Upper lobe of left lung (tissue), 6 donors: ENCODE results near the gene DLGAP1. TPM values are rescaled to one million over a fixed set of nuclear protein-coding genes. Genes with fewer than 3 reads are reported as not detected.

ENCODE experiments used
- ATAC-seq, 2 donors: fragments of 200-7000 bp; cut with Tn5 transposase; one replicate each; pipeline ENCODE4 v1.9.1; 2022; ENCODE audit warnings: mild to moderate bottlenecking in 2 of 2, moderate library complexity in 2 of 2; ENCODE audit not compliant: low FRiP score in 2 of 2
- DNase-seq, 2 donors: peaks; one replicate each; pipeline ENCODE4 v3.0.0-alpha.2; 2019 to 2020
- H3K27ac ChIP-seq, 4 donors: fragments of 200-600 bp; sonication (generic); one replicate each; pipeline ENCODE4 v1.5.1; 2016 to 2019
- H3K27me3 ChIP-seq, 4 donors: fragments of 200-600 bp; sonication (generic); one replicate each; pipeline ENCODE4 v1.5.1; 2017 to 2019
- H3K36me3 ChIP-seq, 4 donors: fragments of 200-600 bp; sonication (generic); one replicate each; pipeline ENCODE4 v1.5.1; 2016 to 2019
- H3K4me1 ChIP-seq, 4 donors: fragments of 200-600 bp; sonication (generic); one replicate each; pipeline ENCODE4 v1.5.1; 2018 to 2019
- H3K4me3 ChIP-seq, 4 donors: fragments of 200-600 bp; sonication (generic); one replicate each; pipeline ENCODE4 v1.5.1; 2017 to 2019; ENCODE audit warnings: mild to moderate bottlenecking in 2 of 4, moderate library complexity in 1 of 4
- H3K9me3 ChIP-seq, 4 donors: fragments of 200-600 bp; sonication (generic); one replicate each; pipeline ENCODE4 v1.5.1; 2018 to 2019
- CTCF ChIP-seq, 6 experiments: fragments of 450-650 bp in 4 of 6; fragments of 200-600 bp in 2 of 6; sonication (generic) in 2 of 6; IDR thresholded peaks; one replicate each; pipeline ENCODE4 v1.5.1; 2016 to 2019; ENCODE audit warnings: antibody characterized with exemption in 6 of 6
- EP300 ChIP-seq, 4 donors: sonication (generic); formaldehyde crosslinking; IDR thresholded peaks; one replicate each; pipeline ENCODE4 v1.5.1; 2017; ENCODE audit warnings: antibody characterized with exemption in 4 of 4, control low read depth in 2 of 4
- POLR2A ChIP-seq, 4 donors: fragments of 450-650 bp; IDR thresholded peaks; one replicate each; pipeline ENCODE4 v1.5.1; 2016 to 2017; ENCODE audit warnings: antibody characterized with exemption in 4 of 4, mild to moderate bottlenecking in 2 of 4
- POLR2AphosphoS5 ChIP-seq, 2 donors: sonication (generic); formaldehyde crosslinking; IDR thresholded peaks; one replicate each; pipeline ENCODE4 v1.5.1; 2017; ENCODE audit warnings: antibody characterized with exemption in 2 of 2
- WGBS, 2 donors: methylation state at CpG; one replicate each; pipeline ENCODE4 v1.1.5; 2017 to 2018; 5-methylcytosine and 5-hydroxymethylcytosine counted together
- total RNA-seq, 6 donors: library from RNA; depleted of rRNA in 4 of 6; stranded (reverse); fragments of >200 nt in 4 of 6; gene quantifications; one replicate each; pipeline versions ENCODE4 v1.1.0 to v1.2.1, GENCODE V29; 2016 to 2021
- donor health status: DM: no; HTN: no; CAD: no; lungs with moderate emphysema.
- donor health status: DM: no; HTN: yes; CAD: no; lungs with severe emphysema.

DLGAP1 gene
- total RNA-seq, 6 donors from 2014 or later: 2.1 to 4.6 (median 3.6) TPM

GRCh38 chr18:3544537-3544936 is 910.6 kb downstream of the DLGAP1 start:
- H3K36me3 ChIP-seq: no peaks in the 10 kb centered on the region
- ATAC-seq (no peak), DNase-seq (no peak)

GRCh38 chr18:3541549-3542386 is 913.3 kb downstream of the DLGAP1 start:
- DNase-seq: no peak
- Histone ChIP-seq H3K27me3 (no peaks in the 10 kb centered on the region), H3K4me3 (no peak overlapping the region), H3K4me1 (peaks cover 0 to 4% (median 0%) of the 10 kb centered on the region in 4 donors), H3K36me3 (no peaks in the 10 kb centered on the region), H3K9me3 (no peaks in the 10 kb centered on the region), H3K27ac (no peak overlapping the region)
- 68 to 74% methylated on average over 5 of the region's 5 CpGs for WGBS, 2 donors
- TF ChIP-seq CTCF (IDR thresholded peaks at IDR 0.05) (no peak), POLR2A (IDR thresholded peaks at IDR 0.05) (no peak), POLR2AphosphoS5 (IDR thresholded peaks at IDR 0.05) (no peak), EP300 (IDR thresholded peaks at IDR 0.05) (no peak)
- no peak for ATAC-seq

More at GRCh38 chr18:3544537-3544936, 910.6 kb downstream of the DLGAP1 start:
- no peak overlapping the region for H3K27ac ChIP-seq
- H3K4me1 ChIP-seq: peaks cover 0 to 4% (median 0%) of the 10 kb centered on the region in 4 donors
- H3K4me3 ChIP-seq: no peak overlapping the region
- TF ChIP-seq POLR2AphosphoS5 (IDR thresholded peaks at IDR 0.05): no peak
- TF ChIP-seq CTCF (IDR thresholded peaks at IDR 0.05): no peak
- TF ChIP-seq POLR2A (IDR thresholded peaks at IDR 0.05): no peak
- TF ChIP-seq EP300 (IDR thresholded peaks at IDR 0.05): no peak
- H3K27me3 ChIP-seq: no peaks in the 10 kb centered on the region
- no peaks in the 10 kb centered on the region for H3K9me3 ChIP-seq
- 97% methylated on average over 2 of the region's 2 CpGs for WGBS, 2 donors

DNA sequence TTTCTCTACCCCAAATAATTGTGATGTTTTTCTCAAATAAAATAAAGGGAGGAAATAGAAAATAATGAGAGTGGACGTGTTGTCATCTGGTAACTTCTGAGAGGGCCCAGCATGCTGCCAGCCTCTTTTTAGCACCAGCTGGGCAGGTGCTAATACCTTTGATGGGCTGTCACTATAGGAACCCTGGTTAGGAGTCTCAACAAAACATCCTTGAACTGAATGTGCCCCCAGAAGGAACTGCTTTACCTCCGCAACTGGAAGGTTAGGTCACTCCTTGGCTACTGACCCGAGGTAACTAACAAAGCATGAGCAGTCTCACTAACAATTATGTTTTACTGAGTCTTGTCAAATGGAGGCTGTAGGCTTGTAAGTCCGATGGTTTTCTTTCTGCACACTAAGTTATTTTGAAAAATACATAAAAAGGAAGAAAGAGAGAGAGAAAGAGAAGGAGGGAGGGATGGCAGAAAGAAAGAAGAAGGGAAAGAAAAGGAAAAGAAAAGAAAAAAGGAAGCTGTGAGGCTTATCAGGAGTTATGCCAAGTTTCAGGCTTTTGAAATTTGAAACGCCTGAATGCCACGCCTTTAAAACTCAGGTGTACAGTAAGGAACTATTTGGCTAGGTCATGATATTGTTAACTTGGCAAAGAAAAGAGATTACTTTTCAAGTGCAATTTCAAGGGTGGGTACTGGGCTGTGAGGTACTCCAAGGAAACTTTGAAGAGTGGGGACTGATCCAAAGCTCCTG is 914.1 kb downstream of the DLGAP1 start:
- no peak for TF ChIP-seq EP300 (IDR thresholded peaks at IDR 0.05)
- TF ChIP-seq CTCF (IDR thresholded peaks at IDR 0.05): no peak
- no peak for TF ChIP-seq POLR2A (IDR thresholded peaks at IDR 0.05)
- no peak for TF ChIP-seq POLR2AphosphoS5 (IDR thresholded peaks at IDR 0.05)
- Histone ChIP-seq H3K27ac (peak overlapping the region in 3 of 4 donors; percentile 2 to 28 (median 15)), H3K36me3 (no peaks in the 10 kb centered on the region), H3K4me3 (no peak overlapping the region), H3K9me3 (no peaks in the 10 kb centered on the region), H3K4me1 (peaks cover 0 to 4% (median 0%) of the 10 kb centered on the region in 4 donors), H3K27me3 (no peaks in the 10 kb centered on the region)
- DNase-seq (peak in 1 of 2 donors; percentile 28), ATAC-seq (peak; percentile 59 to 64)
- 61 to 64% methylated on average over 6 of the region's 6 CpGs for WGBS, 2 donors

- Histone ChIP-seq H3K36me3 (no peaks in the 10 kb centered on the region), H3K4me1 (peaks cover 0 to 4% (median 0%) of the 10 kb centered on the region in 4 donors), H3K27me3 (no peaks in the 10 kb centered on the region), H3K27ac (no peak overlapping the region), H3K4me3 (no peak overlapping the region), H3K9me3 (no peaks in the 10 kb centered on the region)
- DNase-seq (no peak), ATAC-seq (no peak)
- TF ChIP-seq CTCF (IDR thresholded peaks at IDR 0.05) (no peak), POLR2AphosphoS5 (IDR thresholded peaks at IDR 0.05) (no peak), EP300 (IDR thresholded peaks at IDR 0.05) (no peak), POLR2A (IDR thresholded peaks at IDR 0.05) (no peak)
- 81 to 85% methylated on average over 3 of the region's 3 CpGs for WGBS, 2 donors
Measured at GRCh38 chr18:3538954-3539617, 916.0 kb downstream of the DLGAP1 start.
